Measurements from ENCODE around the gene RNU2-63P. TPM values are rescaled to one million over a fixed set of nuclear protein-coding genes. Genes with fewer than 3 reads are reported as not detected.

The RNU2-63P gene
- under 1 TPM in 1 of 2 donors, not detected in 1; under 0.01 TPM for total RNA-seq

GRCh38 chr2:88016086-88016959 is at the start of gene RNU2-63P:
Gene RNU2-63P (minus strand): TSS chr2:88016547.

GRCh38 chr2:88055371-88056128 is 39.2 kb upstream of the RNU2-63P start, which contains the start of gene KRCC1:
Gene KRCC1 (minus strand): TSS chr2:88055783. CDS start chr2:88028563, 27,220 bp downstream.

Small RNAs within 50 kb of the gene (small RNA-seq; reads per million reads assigned to genes)
- 286 to 1,489 reads per million in 2 donors for gene RNU2-63P

Other genes starting within 250 kb of the RNU2-63P start
- gene RGPD2, start 190.8 kb downstream of the RNU2-63P start, total RNA-seq = not detected
- gene KRCC1, start 39.2 kb upstream of the RNU2-63P start, total RNA-seq = 10 to 100 TPM; 13.7 to 23.7 TPM
- 1 to 10 TPM in 1 of 2 donors, not detected in 1; 1.0 TPM for gene SMYD1, start 51.3 kb upstream of the RNU2-63P start, total RNA-seq
- not detected for gene FABP1, start 111.5 kb upstream of the RNU2-63P start, total RNA-seq
- gene THNSL2, start 153.8 kb upstream of the RNU2-63P start, total RNA-seq = 10 to 100 TPM; 10.3 to 18.9 TPM